HG03280 (cell line): Measurements from ENCODE around the gene HS3ST1.

Experiments used
- ATAC-seq: cut with Tn5 transposase; IDR thresholded peaks from one replicate; pipeline ENCODE4 v1.9.1; 2021; ENCODE audit warnings: mild to moderate bottlenecking, moderate library complexity; ENCODE audit not compliant: unreplicated experiment

Gene HS3ST1

DNA sequence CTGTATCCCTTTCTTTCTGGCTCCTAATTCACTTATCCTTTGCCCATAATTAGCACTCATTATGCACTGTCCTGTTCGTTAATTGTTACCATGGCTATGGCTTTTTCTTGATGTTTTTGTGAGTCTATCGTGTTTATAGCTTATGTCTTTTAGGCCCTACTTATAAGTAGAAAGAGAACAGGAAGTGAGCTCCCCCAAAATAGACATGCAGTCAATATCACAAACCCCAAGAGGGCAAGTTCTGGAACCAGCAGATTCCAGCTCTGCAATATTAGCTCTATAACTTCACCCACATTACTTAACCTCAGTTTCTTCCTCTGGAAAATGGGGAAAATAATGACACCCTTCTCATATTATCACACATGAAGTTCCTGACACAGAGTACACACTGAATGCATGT, 7.4 kb upstream of the HS3ST1 start:
- ATAC-seq = no peak

DNA sequence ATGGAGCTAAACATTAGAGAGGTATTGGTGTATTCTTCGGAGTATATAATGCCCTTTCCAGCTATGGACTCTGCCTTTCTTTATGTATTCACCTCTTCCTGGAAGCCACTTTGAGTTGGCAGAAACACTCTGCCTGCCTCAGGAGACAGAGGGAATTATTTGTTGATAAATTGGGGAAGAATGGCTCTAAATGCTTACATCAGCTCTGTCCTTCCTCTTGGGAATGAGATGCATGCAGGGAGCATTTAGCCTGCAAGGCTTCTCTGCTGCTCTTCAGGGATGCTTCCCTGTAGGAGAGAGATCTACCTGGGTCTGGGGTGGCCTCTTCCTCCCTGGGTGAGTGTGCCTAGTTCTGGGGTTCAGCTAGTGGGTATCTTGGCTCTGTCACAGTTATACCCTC, 6.9 kb upstream of the HS3ST1 start:
- no peak for ATAC-seq

DNA sequence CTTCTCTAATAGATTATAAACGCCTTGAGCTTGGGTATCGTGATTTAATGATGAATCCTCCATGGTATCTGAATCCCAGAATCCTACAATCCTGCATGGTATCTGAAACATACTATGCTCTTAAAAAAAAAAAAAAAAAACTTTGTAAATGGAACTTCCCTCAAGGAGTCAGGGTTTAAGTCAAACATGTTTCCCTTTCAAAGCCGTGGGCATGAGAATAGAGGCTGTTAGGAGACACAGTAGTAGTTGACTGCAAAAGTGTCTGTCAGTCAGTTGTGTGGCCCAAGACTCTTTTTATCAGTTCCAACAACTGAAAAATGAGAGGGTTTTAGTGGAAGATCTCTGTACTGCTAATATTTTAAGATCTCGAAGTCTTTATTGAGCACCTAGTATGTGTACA, 2.4 kb upstream of the HS3ST1 start:
- no peak for ATAC-seq

DNA sequence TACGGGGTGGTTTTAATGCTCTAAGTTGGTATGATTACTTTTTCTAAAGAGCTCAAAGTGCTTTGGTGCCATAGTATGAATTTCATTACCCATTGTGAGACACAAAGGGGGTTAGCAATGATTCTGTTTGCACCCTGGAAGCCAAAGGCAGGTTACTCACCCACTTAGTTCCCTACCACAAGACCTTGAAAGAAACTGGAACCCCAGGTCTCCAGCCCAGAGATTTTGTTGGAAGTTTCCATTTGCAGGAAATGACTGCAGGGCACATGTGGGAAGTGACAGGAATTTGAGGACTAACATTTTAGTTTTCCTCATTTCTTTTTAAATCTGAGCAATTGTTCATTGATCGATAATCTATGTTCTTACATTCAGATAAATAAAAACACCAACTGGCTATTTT, 1.8 kb upstream of the HS3ST1 start:
- no peak for ATAC-seq

DNA sequence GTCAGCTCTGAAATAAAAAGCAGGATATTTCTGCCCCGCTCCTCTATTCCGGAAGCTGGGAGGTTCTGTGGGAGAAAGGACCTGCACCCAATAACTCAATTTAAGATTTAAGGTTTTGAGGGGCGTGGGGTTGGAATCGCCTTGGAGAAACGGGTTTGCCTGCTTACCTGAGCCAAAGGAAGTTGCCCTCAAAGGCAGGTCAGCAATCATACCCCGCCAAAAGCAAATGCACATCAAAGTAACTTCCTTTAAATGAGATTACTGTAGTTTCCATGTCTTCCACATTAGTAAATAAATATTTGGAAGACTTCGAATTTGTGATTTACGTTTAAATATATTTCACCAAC, 978 bp upstream of the HS3ST1 start:
- ATAC-seq = no peak

DNA sequence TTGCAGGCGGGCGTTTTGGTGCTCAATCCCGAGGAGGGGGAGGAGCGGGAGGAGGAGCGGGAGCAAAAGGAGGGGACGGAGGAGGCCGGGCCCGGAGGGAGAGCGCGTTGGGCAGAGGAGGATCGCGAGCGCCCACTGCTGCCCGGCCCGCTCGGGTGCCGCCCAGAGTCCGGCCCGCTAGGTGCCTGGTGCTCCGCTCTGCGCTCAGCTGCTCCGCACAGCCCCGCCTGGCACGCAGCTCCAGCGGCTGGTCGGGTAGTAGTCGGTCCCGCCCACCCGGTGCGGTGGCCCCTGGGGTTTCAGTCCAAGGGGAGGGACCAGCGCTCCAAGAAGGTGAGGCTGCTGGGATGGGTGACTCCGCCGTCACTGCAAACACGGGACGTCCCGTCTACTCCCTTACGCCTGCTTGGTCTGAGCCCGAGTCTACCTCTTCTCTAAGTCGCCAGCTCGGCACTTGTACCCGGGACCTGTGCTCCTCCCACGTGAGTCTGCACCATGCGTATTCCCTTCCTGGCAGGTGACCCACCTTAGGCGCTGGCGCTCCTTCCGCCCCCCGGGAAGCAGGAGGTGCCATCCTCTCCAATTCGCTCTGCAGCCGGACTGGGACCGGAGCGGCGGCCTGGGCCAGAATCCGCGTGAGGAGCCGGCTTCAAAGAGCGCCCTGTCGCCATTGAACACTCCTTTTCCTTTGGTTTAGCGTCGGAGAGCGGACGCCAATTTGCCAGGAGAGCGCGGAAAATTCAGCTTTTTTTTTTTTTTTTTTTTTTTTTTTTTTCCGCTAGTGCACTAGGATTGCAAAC, 405 bp upstream of the HS3ST1 start:
- peak; percentile 54 for ATAC-seq

DNA sequence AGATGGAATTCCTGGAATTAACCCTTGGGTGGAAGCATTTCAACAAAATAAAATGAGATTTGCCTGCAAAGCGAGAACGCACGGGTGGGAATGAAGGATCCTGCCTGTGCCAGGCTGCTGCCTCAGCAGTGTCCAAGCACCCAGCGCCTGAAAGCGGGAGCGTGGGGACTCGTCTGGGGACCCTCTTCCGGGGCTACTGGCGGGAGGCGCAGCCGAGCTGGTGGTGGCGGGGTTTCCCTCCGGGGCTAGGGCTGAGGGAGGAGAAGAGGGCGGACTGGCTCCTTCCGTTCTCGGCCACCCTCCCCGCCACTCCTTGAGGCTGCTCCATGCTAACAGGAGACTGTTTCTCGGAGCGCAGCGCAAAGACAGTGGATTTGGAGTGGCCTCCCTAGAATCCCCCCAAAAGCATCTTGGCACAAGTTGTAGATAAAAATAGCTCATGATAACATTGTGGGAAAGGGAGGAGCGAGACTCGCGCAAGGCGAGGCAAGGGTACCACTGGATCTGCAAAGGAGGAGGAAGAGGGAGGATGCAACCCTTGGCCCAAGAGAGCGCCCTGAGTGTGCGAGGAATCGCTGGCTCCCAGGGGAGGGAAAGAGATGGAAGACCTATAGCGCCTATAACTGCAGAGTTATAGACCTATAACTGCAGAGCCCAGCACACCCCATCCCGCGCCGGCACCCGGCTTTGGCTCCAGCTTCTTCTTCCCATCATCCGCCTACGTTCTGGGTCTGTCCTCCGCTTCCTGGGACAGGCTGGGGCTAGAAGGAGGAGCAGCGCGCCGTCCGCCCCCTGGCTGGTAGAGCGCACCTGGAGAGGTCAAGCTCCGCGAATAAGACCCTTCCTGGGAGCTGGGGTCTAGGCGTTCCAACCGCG, 1.3 kb downstream of the HS3ST1 start:
- ATAC-seq = no peak

DNA sequence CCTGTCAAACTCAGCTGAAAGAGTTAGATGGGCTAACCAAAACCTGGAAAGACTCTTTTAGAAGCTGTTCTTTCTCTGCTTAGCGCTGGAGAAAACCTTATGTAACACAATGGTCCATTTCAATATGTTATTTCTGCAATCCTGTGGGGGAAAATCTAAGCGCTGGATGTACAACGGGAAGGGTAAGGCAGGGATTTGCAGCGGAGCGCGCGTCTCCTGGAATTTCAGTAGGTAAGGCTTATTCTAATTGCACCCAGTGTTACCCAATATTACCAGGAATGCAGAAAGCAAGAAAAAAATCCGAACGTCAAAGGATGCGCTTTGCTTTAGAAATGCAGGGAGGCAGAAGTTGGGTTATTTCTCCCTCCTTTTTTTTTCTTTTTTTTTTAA, 2.0 kb downstream of the HS3ST1 start:
- no peak for ATAC-seq

DNA sequence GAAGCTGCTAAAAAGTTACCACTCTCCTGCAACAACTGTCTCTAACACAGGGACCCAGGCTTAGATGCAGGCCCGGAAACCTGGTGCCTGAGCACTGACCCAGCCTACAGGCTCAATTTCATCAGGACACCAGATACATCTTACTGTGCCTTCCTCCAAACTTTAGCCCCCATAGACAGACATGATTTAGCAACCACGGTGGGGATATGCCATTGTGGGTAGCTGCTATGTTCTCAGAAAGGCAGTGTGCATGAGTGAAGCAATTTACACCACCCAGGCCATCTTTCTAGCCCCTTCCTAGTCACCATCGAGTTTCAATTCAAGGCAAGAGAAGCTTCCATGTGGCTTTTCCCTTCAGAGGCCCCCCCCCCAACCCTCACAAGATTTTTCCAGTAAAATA, 2.7 kb downstream of the HS3ST1 start:
- ATAC-seq = no peak

DNA sequence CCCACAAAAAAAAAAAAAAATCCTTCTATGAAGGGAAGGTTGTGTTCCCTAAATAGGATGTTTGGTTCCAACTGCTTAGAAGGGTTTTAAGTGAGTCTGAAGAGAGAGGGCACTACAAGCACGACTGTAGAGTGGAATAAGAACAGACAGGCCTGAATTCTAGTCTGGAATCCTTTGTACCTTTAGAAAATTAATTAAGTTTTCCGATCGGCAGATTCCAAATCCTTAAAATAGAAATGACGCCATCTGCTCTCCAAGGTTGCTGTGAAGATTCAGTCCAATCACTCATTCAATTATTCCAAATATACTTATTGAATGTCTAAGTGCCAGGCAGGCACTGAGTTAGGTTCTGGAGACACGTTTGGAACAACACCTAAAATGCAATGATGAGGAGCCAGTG, 3.8 kb downstream of the HS3ST1 start:
- ATAC-seq = no peak

DNA sequence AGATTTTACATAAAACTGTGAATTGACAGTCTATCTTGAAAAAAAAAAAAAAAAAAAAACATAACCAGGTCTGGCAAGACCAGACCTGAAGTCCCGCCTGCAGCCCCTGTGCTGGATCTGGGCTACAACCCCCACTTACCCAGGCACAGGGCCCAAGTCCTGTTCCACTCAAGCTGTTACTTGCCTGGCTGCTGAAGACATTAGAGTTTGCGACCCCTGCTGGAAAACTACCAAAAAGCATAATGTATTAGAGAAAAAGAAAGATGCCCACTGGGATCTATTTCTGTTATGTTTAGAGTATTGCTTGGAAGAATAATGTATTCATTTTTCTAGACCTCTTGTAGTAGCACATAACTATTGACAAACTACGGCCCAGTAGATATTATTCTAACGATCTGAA, 4.7 kb downstream of the HS3ST1 start:
- ATAC-seq = no peak

DNA sequence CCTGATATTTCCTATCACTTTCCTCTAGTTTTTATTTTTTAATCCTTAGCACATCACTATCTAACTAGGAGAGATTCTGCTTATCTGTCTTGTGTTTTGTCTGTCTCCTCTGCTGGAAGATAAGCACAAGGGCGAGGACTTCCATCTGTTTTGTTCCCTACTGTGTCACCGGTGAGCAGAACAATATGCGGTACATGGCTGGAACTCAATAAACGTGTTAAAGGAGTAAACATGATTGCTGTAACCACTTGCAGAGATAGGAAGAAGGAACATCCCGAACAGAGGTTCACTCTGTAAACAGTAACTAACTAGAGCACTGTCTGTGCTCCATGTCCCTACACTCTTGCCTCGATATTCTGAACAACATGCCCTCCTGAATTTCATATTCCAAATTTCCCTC, 5.2 kb downstream of the HS3ST1 start:
- ATAC-seq = no peak

DNA sequence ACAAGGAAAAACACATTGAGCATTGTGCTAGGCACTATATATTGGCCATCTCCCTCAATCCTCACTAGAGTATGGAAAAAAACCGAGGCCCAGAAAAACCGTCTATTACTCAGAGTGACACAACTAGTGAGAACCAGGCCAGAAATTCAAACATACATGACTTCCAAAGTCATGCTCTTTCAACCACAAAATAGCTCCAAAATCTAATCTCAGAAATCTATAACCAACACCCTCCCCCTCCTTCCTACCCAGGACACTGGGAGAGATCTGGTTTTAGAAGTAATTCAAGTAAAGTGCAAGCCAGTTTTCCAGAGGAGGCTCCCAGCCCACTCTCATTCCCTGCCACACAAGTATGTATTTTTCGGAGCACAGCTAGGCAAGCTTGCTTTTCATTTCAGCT, 7.6 kb downstream of the HS3ST1 start:
- no peak for ATAC-seq

DNA sequence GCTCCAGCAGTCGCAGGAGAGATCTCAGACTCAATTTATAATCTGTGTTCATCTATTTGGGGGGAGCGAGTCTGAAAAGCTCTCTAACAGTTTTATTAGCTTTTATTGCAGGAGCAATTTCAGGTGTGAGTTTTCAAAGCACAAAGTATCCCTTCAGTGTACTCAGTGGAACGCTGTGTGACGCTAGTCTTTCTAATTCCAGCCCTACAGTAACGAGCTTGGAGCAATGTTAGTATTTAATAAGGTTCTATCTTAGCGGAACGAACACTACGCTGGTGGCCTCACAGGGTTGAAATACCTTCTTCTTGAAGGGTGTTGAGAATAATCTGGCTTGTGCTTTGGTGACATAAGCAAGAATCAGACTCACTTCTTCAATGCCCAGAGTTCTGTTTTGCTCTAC, 8.4 kb downstream of the HS3ST1 start:
- ATAC-seq = no peak

DNA sequence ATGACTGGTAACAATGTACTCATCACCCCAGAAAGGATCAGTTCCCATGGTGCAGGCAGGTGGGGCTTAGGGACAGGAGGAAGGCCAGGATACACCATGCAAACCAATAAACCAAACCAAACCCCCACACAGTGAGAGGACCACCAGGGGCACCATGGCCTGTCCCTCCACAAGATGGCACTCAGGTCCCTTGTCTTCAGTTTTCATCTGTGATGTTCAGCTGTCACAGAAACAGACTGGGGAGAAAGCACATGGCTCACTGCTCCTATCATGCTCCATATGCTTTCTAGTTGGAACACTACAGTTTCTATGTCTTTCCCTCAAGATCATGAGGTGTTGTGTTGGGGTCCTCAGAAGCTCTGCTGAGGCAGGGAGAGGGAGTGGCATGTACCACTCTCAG, 10.1 kb downstream of the HS3ST1 start:
- ATAC-seq = no peak

DNA sequence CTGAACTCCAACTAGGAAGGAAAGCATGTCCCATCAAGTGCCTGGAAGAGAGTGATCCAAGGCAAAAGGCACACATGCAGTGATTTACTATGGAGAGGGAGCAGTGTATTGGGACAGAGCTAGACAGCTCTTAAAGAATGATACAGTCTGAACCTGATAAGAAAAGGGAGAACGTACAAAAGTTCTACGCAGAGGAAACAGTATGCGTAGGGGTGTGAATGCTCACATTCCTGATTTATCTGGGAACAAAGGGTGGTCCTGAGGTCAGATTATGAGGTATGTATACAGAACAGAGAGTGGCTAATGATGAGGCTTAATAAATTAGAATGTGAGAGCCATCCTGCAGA, 12.0 kb downstream of the HS3ST1 start:
- ATAC-seq = no peak

DNA sequence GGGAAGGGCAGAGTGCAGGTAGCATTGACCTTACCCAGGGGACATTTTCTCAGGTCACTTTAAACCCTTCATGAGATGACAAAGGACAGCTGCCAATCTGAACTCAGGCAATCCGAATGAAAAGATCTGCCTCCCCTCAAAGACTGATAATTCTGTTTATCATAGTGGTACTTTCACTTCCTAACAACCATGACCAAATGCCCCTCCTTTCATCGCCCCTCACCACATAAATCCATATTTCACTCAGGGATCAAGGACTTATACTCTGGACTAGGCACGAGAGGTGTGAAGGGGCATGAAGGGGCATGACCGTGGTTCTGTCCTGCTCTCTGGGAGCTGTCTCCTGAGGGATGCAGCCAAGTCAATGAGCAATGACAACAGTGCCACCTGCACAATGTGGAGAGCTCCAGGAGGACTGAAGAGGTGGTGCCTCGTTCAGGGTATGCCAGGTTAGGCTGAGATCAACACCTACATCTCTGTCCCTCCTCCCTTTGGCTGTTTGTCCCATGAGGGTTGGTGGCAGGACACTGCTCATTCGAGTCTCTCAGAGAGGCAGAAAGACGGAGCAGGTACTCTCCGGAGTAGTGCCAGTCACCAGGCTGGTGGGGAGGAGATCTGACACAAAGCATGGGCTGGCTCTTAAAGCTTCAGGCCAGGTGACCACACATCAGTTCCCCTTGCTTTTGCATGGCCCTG, 12.5 kb downstream of the HS3ST1 start:
- peak; percentile 28 for ATAC-seq

DNA sequence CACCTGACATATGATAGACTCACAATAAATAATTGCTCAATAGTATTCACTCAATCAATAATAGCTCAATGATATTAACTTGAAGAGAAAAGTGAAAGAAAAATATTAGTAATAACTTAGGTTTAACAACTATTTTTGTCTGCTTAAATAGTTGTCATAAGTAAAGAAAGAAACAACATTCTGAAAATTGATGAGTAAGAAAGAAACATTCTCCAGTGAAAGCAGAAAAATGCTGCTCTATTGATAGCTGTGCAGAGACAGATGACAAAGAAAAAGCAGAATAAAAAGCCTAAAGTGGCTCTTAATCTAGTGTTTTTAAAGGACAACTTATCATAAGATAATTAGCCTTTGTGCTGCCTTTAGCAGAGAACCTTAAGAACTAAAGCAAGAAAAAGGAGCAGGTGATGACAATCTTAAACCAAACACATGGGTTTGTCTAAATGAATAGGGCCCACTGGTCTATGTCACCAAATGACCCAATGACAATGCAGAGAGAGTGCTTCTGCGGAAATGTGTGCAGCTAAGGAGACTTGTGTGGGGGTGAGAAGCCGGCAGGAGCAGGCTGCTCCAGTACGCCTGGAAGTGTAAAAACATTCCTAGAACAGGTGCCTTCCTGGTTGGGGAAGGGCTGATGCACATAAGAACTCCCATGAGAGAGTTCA, 13.2 kb downstream of the HS3ST1 start:
- ATAC-seq = peak; percentile 74

DNA sequence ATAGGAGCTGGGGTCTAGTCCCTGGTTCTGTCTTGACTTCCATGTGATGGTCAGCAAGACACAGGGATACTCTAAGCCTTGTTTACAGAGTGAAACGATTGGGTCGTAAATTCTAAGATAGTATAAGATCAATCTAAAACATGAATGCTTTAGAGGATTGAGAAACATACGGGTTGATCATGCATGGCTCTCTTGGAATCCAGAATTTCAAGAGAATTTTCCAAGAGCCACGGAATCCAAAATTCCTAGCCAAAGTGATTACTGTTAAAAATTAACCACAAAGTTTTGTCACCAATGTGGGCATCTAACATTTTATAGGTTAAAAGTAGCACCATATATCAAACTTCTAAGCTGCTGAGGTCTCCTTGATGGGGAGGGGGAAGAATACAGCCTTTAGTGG, 16.5 kb downstream of the HS3ST1 start:
- no peak for ATAC-seq

DNA sequence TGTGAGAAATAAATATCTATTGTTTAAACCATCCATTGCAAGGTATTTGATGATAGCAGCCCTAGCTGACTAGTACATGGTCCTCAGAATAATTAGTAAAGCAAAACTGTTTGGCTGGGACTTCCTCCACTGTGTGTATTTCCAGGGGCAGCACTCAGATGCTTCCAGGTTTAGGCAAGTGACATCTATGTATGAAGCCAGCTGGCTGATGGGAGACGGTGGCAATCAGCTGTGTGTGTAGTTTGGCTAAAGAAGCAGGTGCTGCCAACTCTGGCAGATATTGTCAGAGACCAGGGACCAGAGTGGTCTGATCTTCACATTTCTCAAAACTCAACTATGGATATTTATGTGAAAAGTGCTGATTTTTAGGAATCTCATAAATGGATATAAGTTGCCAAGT, 19.1 kb downstream of the HS3ST1 start:
- ATAC-seq = no peak

DNA sequence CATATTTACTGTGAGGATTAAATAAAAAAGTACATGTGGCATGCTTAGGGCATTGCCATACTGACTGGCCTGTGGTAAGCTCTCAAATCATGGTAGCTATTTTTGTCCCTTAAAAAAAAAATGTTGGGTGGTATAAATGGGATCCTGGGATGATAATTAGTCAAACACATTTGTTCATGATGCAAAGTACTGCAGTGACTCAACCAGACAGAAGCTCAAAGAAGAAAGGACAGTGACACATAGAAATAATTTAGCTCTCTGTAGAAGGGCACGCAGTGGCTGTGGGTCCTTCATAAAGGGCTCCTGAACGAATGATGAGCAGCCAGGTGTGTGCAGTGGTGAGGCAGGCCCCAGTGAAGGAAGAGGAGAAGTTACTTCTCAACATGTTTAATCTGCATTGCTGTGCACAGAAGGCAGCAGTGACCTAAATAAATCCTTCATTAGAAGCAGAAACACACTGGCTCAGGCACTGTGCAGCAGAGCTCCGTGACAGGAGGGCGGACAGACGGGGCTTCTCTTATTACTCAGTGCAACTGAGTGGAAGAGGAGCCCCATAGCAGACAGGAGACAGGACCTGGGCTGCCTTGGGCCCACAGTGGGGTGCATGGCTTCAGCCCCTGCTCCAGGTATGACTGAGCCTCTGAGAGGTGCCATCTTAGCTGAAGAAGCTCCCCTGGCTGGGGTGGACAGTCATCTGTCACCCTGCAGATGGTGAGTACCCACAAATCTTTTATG, 20.3 kb downstream of the HS3ST1 start:
- no peak for ATAC-seq
